Endothelial cell of coronary artery (primary cell): Measurements from ENCODE around the gene GVQW3. TPM values are rescaled to one million over a fixed set of nuclear protein-coding genes. Genes with fewer than 3 reads are reported as not detected.

Experiments used
- total RNA-seq: library from RNA; depleted of rRNA; stranded (reverse); fragments of >200 nt; gene quantifications from 2 replicates; pipeline ENCODE4 v1.2.3, GENCODE V29; 2014

Gene GVQW3
- total RNA-seq: 1.1 and 2.1 TPM in 2 replicates

DNA sequence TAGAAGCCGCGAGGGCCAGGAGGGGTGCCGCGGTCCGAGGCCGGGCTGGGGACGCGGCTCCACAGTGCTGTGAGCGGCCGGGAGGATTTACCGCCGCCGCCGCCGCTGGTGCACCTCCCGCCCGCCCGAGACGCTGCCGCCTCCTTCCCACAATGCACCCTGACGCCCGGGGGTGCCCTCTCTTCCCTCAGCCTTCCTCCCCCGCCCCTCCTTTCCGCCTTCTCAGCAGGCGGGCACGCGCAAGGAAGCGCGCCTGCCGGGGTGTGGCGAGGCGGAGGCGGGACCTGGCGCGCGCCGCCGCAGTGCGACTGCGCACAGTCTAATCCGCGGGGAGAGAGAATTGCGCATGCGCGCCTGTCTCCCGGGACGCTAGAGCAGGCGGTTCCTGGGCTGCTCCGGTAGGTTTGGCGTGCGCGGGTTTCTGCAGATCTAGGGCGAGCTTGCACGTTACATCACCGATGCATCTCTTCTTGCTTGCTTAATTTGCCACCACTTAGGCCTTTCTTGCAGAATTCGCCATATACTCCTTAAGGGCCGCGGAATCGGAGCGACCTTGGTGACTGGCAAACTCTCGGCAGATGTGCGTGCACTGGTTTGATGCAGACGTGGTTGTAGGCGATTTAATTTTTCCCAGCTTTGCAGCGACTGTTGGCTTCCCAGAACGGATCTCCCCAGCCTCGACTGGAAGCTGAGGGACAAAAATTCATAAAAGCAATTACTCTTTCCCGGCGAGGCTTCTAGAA, at the start of gene GVQW3, which contains the start of gene THAP12:
GVQW3 (plus strand) TSS at position 347 of the 743 bp plus-strand sequence. CDS start 506 bp downstream, outside the sequence.
THAP12 (minus strand) TSS at position 156 of the 743 bp plus-strand sequence. CDS start 296 bp downstream, outside the sequence.

DNA sequence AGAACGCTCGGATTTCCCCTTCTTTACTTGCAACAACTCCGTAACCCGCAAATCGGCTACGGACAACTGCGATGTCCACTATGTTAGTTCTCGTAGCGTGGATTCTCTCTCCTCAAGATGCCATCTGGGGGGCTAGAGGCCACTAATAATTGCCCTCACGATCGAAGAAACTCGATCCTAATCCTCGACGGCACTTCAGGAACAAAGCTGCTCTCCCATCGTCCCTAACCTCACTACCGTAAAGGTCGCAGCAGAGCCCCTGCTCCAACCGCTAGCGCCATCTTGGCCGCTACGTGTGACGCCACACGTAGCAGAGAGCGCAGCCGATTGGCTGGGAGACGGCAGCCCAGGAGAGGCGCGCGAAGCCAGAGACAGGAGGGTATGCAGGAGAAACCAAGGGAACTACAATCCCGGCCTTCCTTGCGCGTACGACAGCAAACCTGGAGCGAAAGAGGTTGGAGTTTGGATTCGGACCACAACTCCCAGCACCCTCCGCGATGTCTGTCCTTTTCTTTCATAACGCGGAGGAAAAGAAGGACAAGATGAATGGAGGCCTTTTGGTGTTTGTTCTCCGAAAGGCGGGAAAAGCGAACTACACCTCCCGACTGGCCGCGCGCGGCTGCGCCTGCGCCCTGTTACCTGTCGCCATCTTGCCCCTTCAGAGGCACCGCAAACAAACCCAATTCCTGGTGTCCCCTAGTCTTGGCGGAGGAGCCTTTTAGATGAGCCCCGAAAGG, 63.4 kb downstream of the GVQW3 start, which contains the start of gene EMSY:
EMSY (plus strand) TSS at position 635 of the 737 bp plus-strand sequence. CDS start 1,921 bp downstream, outside the sequence.

Other genes with a start within 250 kb of the GVQW3 start
- 0.09 TPM in 2 replicates for gene WNT11, start 174.8 kb upstream of the GVQW3 start, total RNA-seq
- 37.1 and 43.2 TPM in 2 replicates for gene THAP12, start 191 bp upstream of the GVQW3 start, total RNA-seq
- gene EMSY, start 63.7 kb downstream of the GVQW3 start, total RNA-seq: 9.0 and 12.0 TPM in 2 replicates